Activated CD8-positive, alpha-beta memory T cell treated with anti-CD3 and anti-CD28 coated beads, Interleukin-2, amount 50 U/mL, for 1 hour (primary cell): ENCODE data around the gene UPF1.

Source experiments
- DNase-seq: peaks from one replicate; pipeline ENCODE4 v3.0.0-alpha.2; 2020; ENCODE audit errors: extremely low read depth

Gene UPF1

DNA sequence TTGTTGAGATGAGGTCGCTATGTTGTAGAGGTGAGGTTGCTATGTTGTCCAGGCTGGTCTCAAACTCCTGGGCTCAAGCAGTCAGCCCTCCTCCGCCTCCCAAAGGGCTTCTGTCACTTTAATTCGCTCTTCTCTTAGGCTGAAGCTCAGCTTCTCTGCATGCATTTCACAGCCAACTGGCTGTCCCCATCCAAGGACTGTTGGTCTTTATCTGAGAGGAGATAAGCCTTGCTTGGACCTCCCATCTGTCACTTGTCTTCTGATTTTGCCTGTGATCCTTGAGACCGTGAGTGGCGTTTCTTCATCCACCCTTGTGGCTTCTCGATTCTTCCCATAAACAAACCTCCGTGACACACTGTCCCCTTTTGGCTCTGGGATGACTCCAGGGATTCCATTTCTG, 39.8 kb downstream of the UPF1 start:
- no peak for DNase-seq

DNA sequence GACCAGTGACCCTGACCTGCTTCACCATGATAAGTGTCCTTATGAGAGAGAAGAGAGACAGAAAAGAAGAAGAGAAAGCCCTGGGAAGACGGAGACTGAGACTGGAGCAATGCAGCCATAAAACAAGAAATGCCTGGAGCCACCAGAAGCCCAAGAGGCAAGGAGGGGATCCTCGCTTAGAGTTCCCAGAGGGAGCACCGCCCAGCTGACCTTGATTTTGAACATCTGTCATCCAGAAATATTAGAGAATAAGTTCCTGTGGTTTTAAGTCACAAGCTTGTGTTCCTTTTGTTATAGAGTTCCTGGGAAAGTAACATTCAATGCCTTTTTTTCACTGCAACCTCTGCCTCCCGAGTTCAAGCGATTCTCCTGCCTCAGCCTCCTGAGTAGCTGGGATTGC, 44.0 kb downstream of the UPF1 start:
- no peak for DNase-seq

DNA sequence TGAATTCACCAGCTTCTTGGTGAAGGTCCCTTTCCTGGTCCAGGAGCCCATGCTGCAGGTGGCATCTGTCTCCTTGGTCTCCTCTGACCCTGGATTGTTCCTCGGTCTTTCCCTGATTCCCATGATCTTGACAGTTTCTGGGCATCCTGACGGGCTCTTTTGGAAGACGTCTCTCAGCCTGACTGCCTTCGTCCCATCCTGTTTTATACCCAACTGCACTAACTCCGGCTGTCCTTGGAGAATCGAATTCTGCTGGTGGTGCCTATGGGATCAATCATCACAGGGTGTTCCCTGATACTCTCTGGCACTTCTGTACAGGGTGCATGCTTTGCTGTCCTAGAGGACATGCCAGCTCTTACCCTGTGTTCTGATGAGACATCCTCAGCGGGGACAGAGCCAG, 45.1 kb downstream of the UPF1 start:
- no peak for DNase-seq

DNA sequence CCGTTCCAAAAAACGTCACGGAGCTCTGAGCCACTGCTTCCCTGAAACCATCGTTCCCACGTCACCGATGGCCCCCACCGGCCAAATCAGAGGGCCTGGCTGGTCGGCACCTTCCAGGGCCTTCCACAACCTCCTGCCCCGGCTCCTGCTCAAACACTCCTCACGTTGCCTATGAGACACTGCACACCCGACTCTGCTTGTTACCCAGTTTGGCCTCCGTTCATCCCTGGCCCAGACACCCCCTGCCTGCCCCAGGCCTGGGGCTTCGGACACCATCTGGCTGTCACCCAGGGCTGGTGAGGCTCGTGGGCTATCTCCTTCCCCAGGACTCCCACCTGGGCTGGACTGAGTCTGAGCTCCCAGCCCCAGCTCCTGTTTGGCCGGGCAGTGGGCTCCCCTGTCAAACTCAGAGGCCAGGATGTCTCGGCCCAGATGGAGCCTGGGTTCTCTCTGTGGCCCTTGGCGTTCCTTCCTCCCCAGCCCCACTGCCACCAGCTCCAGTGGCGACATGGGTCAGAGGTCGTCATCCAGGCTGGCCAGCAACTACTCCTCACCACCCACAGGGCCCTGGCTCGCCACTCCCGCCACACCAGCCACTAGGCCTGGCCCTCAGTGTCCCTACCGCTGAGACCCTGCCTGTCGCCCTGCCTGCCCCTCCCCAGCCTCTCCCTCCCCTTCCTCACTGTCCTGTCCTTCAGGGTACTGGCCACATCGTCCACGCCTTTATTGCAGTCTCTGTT, 46.5 kb downstream of the UPF1 start:
- no peak for DNase-seq

DNA sequence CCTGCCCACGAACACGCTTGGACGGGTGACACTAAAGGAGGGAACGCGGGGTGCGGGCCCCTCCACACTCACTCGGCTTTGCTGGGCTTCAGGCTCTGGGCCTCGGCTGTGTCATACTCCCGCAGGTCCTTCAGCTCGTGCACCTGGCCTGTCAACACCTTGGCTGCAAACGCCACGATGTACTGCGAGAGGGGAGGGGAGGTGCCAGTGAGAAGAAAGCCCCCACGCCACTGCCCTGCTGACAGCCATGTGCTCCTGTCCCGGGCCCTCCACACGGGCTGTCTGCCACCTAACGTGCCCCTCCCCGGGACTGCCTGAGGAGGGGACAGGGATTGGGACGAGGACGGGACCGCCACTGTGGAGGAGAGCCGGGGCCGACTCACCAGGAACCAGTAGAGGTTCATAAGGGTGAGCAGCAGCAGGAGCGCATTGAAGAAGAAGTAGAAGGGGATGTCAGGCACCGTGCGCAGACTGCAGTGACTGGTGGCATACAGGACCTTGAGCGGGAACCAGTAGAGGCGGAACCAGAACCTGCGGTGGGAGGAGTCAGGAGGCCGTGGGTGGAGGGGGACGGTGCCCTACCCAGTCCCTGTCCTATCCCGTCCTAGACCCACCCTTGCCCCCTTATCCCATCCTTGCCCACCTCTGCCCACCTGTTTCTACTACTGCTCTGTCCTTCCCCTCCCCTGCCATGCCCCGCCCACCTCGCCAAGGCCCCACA, 47.3 kb downstream of the UPF1 start:
- DNase-seq: no peak

DNA sequence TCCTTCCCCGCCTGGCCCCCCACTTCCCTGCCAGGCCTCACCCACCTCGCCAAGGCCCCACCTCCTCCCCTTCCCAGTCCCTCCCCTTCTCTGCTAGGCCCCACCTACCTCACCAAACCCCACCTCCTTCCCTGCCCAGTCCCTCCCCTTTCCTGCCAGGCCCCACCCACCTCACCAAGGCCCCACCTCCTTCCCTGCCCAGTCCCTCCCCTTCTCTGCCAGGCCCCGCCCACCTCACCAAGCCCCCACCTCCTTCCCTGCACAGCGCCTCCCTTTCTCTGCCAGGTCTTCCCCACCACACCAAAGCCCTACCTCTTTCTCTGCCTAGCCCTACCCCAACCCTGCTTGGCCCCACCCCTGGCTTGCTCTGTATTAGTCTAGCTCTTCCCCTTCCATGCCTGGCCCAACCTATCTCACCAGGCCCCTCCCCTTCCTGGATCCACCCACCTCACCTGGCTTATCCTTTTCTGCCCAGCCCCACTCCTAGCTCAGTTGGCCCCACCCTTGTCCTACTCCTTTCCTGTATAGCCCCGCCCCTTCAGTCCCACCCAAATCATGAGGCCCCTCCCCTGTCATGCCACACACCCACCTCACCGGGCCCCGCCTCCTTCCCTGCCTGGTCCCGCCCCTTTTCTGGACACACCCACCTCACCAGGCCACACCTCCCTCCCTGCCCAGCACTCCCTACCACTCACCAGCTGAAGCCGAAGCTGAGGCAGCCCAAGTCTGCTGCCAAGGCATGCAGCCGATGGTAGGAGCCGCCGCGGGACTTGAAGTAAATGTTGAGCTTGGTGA, 48.0 kb downstream of the UPF1 start:
- DNase-seq: no peak

DNA sequence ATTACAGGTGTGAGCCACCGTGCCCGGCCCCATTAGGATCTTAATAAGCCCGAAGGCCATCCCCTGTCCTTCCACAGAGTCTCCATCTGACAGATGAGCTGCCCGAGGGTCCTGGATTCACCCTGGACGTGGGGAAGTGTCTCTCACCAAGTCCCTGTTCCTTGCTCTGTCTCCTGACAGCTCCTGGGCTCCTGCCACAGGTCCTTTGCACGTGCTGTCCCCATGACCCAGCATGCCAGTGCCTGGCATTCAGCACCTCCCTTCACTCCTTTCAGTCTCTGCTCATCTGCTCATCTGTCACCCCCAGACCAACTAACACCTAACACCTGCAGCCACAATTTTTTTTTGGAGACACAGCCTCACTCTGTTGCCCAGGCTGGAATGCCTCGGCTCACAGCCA, 49.7 kb downstream of the UPF1 start:
- no peak for DNase-seq

DNA sequence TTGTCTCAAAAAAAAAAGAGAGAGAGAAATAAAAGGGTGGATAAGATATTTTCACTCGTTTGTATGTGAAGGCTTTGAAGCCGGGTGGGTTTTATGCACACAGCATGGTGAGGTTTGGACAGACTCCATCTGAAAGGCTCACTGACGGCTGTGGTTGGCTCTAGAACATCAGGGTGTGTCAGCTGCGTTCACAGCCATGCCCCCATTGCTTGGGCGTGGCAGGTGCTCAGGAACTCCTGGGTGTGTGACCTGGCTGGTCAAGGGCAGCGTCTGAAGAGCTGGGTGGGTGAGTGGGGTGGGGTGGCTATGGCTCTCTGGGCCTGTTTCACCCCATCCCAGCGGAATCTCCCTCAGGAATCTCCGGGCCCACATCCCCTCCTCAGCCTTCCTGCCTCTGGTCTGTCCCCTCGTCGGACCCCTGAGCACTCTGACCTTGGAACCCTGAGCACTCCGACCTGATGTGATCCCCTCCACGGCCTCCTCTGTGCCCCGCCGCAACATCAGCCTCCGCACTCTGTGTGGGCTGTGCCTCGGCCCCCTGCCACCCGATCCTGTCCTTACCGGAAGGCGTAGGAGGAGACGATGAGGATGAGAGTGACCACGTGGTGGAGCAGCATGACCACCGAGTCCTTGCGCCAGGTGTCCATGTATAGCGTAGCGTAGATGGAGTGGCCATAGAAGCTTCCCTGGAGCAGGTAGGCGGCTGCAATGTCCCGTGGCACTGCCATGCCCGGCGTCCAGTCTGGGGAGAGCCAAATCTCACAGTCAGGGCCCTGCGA, 52.0 kb downstream of the UPF1 start:
- no peak for DNase-seq

DNA sequence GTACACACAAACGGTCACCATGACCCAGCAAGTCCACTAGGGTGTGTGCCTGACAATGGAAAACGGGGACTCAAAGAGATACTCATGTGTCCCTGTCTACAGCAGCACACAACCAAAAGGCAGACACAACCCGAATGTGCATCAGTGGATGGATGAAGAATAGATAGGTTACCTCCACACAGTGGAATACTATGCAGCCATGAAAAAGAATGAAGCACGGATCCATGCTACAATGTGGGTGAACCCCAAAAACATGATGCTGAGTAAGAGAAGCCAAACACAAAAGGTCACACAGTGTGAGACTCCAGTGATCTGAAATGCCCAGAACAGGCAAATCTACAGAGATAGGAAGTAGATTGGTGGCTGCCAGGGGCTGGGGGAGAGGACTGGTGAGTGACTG, 55.2 kb downstream of the UPF1 start:
- DNase-seq: no peak

DNA sequence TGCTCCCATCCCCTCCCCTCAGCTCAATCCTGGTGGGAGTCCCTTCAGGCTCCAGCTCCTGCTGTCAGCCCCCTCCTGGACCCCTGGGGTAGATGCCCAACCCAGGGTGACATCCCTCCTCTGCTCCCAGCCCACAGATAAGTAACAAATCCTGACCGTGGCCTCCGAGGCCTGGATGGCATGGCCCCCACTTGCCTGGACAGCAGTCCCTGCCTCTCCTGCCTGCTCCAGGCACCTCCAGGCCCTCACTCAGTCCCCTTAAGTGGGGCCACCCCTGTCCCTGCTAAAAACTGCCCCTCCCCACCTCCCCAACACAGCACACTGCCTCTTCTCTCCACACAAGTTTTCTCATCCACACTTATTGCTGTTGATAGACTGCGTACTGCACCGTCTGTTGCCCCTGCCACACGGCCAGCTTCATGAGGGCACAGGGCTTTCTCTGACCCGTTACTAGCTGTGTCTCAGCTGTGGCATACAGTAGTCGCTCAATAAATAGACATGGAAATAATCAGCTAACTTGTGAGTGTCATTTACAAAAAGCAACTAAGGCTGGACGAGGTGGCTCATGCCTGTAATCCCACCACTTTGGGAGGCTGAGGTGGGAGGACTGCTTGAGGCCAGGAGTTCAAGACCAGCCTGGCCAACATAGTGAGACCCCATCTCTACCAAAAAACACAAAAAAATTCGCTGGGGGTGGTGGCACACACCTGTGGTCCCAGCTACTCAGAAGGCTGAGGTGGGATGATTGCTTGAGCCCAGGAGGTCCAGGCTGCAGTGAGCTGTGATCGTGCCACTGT, 58.4 kb downstream of the UPF1 start:
- no peak for DNase-seq

DNA sequence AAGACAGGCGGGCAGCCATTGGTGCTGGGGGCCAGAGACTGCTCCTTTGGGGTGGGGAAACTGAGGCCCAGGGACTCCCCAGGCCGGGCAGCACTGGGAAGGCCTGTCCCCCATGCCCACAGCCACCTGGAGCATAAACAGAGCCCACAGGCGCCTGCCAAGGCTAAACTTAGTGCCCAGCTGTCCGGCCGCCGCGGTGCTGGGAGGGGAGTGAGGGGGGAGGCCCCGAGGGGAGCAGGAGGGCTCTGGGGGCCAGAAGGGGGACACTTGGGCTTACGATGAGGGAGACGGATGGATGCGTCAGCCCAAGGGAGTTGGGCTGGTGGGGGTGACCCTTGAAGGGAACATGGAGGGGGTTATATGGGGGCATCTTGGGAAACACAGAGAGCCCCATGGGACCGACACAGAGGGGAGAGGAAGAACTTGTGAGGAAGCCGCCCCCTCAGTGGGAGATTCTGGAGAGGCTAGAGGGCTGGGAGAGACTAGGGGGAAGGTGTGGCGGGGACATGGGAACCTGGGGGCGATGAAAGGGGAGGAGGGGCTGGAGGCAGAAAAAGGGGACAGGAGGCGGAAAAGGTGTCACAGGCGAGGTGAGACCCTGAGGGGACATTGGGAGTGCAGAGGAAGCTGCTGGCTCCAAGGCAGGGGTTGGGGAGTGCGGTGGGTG, 62.0 kb downstream of the UPF1 start:
- no peak for DNase-seq

DNA sequence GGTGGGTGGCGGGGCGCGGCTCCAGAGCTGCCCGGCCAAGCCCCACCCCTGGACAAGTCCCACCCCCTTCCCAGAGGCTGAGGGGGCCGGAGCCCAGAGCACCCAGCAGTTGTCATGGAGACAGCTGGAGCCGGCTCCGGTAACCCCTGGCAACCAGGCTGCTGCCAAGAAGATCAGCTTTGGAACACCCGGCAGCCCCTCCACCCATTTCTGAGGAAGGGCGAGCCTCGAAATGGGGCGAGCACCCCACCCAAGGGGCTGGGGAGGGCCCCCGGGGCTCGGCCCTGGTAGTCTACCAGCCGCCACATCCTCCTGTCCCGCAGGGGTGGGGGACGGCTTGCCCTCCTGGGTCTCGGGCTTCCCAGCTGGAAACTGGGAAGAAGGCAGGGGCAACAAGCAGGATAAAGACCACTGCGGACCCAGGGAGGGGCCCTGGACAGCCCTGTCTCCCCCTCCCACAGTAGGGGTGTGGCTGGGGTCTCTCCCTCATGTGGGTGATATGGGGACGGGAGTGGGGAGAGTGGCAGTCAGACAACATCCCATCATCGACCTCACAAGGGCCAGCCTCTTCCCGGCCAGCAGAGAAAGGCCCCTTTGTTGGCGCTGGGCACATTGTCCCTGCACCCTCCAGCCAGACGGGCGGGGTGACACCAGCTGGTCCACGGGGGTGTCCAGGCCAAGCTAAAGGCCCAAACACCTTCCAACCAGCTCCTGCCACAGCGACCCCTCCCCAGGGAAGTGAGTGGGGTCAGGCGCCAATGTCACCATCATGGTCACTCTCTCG, 62.7 kb downstream of the UPF1 start:
- no peak for DNase-seq

DNA sequence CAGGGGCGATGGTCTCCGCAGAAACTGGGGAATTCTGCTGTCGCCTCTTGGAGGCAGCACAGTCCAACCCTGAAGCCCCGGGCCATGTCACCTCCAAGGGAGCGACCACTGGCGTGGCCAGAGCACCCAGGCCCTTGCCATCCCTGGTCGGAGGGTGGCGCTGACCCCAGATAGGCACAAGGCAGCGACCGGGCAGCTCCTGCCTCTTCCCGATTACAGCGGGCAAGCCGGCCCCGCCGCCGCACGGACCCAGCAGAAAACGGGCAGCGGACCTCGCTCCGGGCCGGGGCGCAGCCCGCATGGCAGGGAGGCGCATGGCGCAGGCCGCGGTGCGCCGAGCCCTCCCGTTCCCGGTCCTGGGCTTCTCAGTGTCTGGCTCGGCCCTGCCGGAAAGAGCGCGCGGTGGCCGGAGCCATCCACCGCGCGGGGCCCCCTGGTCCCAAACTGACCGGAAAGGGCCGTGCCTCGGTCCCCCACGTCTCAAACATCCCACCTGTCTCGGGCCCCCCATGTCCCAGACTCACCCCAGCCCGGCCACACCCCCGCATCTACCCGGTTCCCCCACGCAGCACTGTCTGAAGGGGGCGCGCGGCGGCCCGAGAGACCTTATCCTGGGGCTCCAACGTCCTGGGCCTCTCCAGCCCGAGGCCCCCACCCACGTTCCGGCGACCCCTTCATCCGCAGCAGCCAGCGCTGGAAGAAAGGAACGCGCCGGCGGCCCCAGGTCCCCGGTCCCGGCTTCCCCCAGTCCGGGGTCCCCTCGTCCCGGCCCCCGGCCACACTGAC, 63.5 kb downstream of the UPF1 start:
- DNase-seq: no peak

DNA sequence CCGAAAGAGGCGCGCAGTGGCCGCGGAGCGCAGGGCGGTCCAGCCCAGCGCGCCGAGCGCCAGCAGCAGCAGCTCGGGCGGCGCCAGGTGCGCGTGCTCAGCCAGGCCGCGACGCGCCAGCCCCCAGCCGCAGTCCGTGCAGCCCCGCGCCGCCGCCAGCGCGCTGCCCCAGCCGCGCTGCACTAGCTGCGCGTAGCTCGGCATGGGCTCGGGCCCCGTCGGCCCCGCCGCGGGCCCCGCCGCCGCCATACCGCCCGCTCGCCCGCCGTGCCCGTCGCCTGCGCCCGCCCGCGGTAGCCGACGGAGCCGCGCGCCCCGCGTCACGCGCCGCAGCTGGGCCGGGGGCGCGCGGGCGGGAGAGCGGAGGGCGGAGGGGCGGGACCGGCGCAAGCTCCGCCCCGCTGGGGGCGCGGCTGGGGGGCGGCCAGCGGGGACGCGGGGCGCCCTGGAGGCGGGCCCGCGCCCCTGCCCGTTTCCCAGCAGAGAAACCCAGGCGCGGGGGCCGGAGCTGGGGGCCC, 64.1 kb downstream of the UPF1 start, which contains the start of gene CERS1:
Gene CERS1, minus strand, starts transcription at position 335 of the 518 bp plus-strand sequence. Its CDS starts 86 bp downstream, at position 249.
- no peak for DNase-seq

DNA sequence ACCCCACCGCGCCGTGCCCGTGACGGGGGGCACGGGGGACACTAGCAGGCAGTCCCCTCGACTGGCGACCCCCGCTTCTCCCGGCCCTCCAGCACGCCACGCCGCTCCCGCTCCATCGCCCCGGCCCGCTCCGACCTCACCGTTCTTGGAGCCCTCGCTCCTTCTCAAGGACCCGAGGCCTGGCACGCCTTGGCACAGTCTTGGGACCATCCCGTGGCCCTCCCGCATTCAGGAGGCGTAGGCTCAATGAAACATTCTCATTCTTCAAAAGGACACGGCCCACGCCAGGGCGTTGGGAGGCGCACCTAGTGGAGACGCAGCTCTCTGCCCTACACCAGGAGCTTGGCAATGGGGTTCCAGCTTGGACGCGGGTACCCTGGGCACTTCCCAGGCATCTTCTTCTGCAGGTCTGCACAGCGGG, 64.7 kb downstream of the UPF1 start:
- no peak for DNase-seq

DNA sequence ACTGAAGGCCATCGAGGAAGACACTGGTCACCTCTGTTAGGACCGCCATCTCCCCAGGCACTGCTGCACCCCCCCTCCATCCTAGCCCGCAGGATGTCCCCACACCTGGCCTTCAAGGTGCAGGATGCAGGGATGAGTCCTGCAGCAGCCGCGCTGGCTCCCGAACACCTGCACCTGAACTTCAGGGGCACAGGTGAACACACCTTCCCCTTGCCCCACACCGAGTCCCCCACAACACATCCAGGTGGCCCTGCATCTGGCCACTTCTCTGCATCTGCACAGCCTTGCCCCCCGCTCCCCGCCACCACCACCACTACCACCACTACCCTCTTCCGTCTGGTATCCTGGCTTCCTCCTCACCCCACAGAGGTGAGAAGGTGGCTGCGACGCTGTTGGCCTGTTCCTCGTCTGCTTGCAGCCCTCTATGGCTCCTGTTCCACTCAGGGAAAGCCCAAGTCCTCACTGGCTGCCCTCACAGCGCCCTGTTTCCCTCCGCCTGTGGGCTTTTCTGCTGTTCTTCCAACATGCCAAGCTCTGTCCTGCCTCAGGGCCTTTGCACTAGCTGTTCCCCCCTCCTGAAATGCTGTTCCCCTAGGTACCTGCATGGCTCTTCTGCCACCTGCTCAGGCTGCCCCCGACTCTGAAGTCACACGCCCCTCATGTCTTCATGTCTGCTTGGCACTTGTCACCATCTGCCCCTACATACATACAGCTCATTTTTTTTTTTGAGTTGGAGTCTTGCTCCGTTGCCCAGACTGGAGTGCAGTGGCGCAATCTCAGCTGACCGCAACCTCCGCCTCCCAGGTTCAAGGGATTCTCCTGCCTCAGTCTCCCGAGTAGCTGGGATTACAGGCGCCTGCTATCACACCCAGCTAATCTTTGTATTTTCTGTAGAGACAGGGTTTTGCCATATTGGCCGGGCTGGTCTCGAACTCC, 65.6 kb downstream of the UPF1 start:
- no peak for DNase-seq

DNA sequence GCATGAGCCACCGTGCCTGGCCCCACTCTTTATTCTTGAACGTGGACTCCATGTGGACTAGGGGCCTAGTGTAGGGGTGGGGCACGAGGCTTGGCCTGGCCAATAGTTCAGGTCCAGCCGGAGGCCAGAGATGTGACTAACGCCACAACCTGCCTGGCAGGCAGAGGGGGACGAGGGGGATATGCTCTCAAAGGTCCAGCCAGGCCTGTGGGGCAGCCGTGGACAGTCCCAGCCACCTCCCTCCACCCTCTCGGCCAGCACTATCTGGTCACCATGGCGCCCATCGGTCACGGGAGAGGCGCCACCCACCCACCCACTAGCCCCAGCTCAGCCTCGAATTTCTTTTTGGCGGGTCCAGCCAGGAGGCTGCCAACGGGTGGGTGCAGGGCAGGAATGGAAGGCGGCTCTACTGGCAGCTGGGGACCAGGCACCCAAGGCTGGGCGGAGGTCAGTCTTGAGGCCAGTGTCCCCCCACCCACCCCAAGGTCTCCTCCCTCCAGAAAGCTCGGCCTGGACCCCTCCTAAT, 66.4 kb downstream of the UPF1 start:
- DNase-seq: no peak
